B cell (primary cell): ENCODE measurements around the gene GPR176. TPM values are rescaled to one million over a fixed set of nuclear protein-coding genes. Genes with fewer than 3 reads are reported as not detected.

ENCODE experiments used
- ATAC-seq: fragments of 200-7000 bp; cut with Tn5 transposase; one replicate; pipeline ENCODE4 v1.10.0; 2021; ENCODE audit warnings: low read depth, mild to moderate bottlenecking, moderate number of reproducible peaks, moderate library complexity
- CTCF ChIA-PET: fragments of 350-600 bp; sonication (Branson Sonifier 250); formaldehyde crosslinking; loops from one replicate; lab custom pipeline; 2021; ENCODE audit warnings: antibody characterized with exemption, inconsistent platforms; lab: Charles Lee
- POLR2A ChIA-PET: fragments of 350-600 bp; sonication (Branson Sonifier 250); formaldehyde crosslinking; loops from one replicate; lab custom pipeline; 2021; ENCODE audit warnings: antibody characterized with exemption; lab: Charles Lee
- DNase-seq: peaks from one replicate; pipeline ENCODE4 v3.0.0; 2013
- H2AFZ ChIP-seq: 2 replicates; pipeline ENCODE4 v1.6.1; 2012; ENCODE audit warnings: mild to moderate bottlenecking, low read depth, low read length; ENCODE audit not compliant: insufficient read depth, poor library complexity, severe bottlenecking
- H3K27ac ChIP-seq, 2 donors: 1 replicate in 1 of 2; 2 replicates in 1 of 2; pipeline ENCODE4 v1.5.1; 2012 to 2013; ENCODE audit warnings: low read length in 2 of 2, mild to moderate bottlenecking in 2 of 2, moderate library complexity in 1 of 2
- H3K27me3 ChIP-seq, 4 experiments: fragments of 200-600 bp in 1 of 4; sonication (generic) in 1 of 4; replicated peaks in 1 of 4; 1 replicate in 2 of 4; 2 replicates in 2 of 4; pipeline versions ENCODE4 v1.6.1 to v1.7.0; 2013 to 2016; ENCODE audit warnings: low read length in 3 of 4, mild to moderate bottlenecking in 2 of 4, mixed read lengths in 1 of 4, moderate library complexity in 1 of 4; ENCODE audit not compliant: insufficient read depth in 4 of 4, control insufficient read depth in 3 of 4; ENCODE audit errors: control extremely low read depth in 1 of 4
- H3K36me3 ChIP-seq, 2 experiments: replicated peaks in 1 of 2; 1 replicate in 1 of 2; 2 replicates in 1 of 2; pipeline versions ENCODE4 v1.6.1 to v1.7.1; 2013; ENCODE audit warnings: low read length in 1 of 2; ENCODE audit not compliant: insufficient read depth in 2 of 2, control insufficient read depth in 1 of 2; ENCODE audit errors: control extremely low read depth in 1 of 2, extremely low read depth in 1 of 2
- H3K4me1 ChIP-seq, 2 donors: fragments of 200-600 bp in 1 of 2; sonication (generic) in 1 of 2; 1 replicate in 1 of 2; 2 replicates in 1 of 2; pipeline versions ENCODE4 v1.5.1 to v1.6.1; 2013 to 2017; ENCODE audit warnings: low read length in 2 of 2; ENCODE audit not compliant: control insufficient read depth in 2 of 2, insufficient read depth in 2 of 2
- H3K4me2 ChIP-seq: replicated peaks from 2 replicates; pipeline ENCODE3; 2012; ENCODE audit warnings: mild to moderate bottlenecking, low read depth, low read length; ENCODE audit not compliant: poor library complexity, severe bottlenecking
- H3K4me3 ChIP-seq, 5 experiments: fragments of 200-600 bp in 1 of 5; sonication (generic) in 1 of 5; 1 replicate in 3 of 5; 2 replicates in 2 of 5; pipeline versions ENCODE4 v1.5.1 to v1.7.0; 2011 to 2016; ENCODE audit warnings: low read length in 4 of 5, mild to moderate bottlenecking in 4 of 5, low read depth in 2 of 5, control low read depth in 1 of 5, moderate library complexity in 1 of 5; ENCODE audit not compliant: insufficient read depth in 1 of 5; ENCODE audit errors: control extremely low read depth in 1 of 5, extremely low read depth in 1 of 5
- H3K79me2 ChIP-seq: fragments of 200-600 bp; sonication (generic); one replicate; pipeline ENCODE4 v1.6.0; 2016; ENCODE audit warnings: low read length; ENCODE audit not compliant: control insufficient read depth, insufficient read depth
- H3K9ac ChIP-seq: fragments of 200-600 bp; sonication (generic); 2 replicates; pipeline ENCODE4 v1.6.1; 2017; ENCODE audit warnings: mild to moderate bottlenecking, low read length, moderate library complexity
- H3K9me3 ChIP-seq, 3 donors: one replicate each; pipeline versions ENCODE4 v1.6.1 to v1.7.1; 2013; ENCODE audit warnings: low read length in 2 of 3; ENCODE audit not compliant: control insufficient read depth in 2 of 3, insufficient read depth in 1 of 3; ENCODE audit errors: control extremely low read depth in 1 of 3
- H4K20me1 ChIP-seq: 2 replicates; pipeline ENCODE4 v1.6.0; 2012; ENCODE audit warnings: mild to moderate bottlenecking, low read length; ENCODE audit not compliant: insufficient read depth, control insufficient read depth, poor library complexity, severe bottlenecking
- H3K27ac Mint-ChIP-seq: one replicate; pipeline ENCODE4 v1.8.0; 2021; ENCODE audit warnings: mixed read lengths
- H3K27me3 Mint-ChIP-seq: one replicate; pipeline ENCODE4 v1.8.0; 2021; ENCODE audit warnings: mixed read lengths
- H3K4me1 Mint-ChIP-seq: one replicate; pipeline ENCODE4 v1.8.0; 2021; ENCODE audit warnings: mixed read lengths
- H3K4me3 Mint-ChIP-seq: one replicate; pipeline ENCODE4 v1.8.0; 2021; ENCODE audit warnings: mixed read lengths
- H3K9me3 Mint-ChIP-seq: one replicate; pipeline ENCODE4 v1.8.0; 2022; ENCODE audit warnings: mixed read lengths; ENCODE audit not compliant: insufficient read depth
- CTCF ChIP-seq: fragments of 200-600 bp; IDR thresholded peaks from one replicate; pipeline ENCODE4 v1.8.0; 2022; ENCODE audit warnings: antibody characterized with exemption, mild to moderate bottlenecking
- EZH2 ChIP-seq: IDR thresholded peaks from 2 replicates; pipeline ENCODE4 v1.6.1; 2012; ENCODE audit warnings: borderline replicate concordance, low read depth, mild to moderate bottlenecking, moderate library complexity, low read length; ENCODE audit not compliant: insufficient read depth, poor library complexity, severe bottlenecking
- WGBS: methylation state at CpG from one replicate; pipeline ENCODE4 v1.1.5; 2013; ENCODE audit warnings: missing lambda C conversion rate; ENCODE audit not compliant: insufficient coverage; 5-methylcytosine and 5-hydroxymethylcytosine counted together
- intact Hi-C: fragments of 100-400 bp; cut with micrococcal nuclease; formaldehyde crosslinking; loops from one replicate; pipeline ENCODE4 v1.10.0; 2022
- polyA plus RNA-seq: library from polyadenylated mRNA; depleted of rRNA; stranded (reverse); fragments of >200 nt; gene quantifications from 2 replicates; pipeline ENCODE4 v1.2.3, GENCODE V29; 2012
- total RNA-seq, 2 donors: library from RNA; stranded (reverse); fragments of 120-200 nt in 1 of 2; gene quantifications; 1 replicate in 1 of 2; 2 replicates in 1 of 2; pipeline versions ENCODE4 v1.2.3 to v1.2.4, GENCODE V29; 2013 to 2022

Gene GPR176
- total and polyA plus RNA-seq, 2 donors (not counting 1 experiment from before 2014, with no cell fraction given) = 0.07 to 0.30 TPM

- Histone ChIP-seq H3K79me2 (no peaks in the 10 kb centered on the region), H3K4me2 (no peak overlapping the region), H2AFZ (no peak overlapping the region), H3K9me3 (no peaks in the 10 kb centered on the region), H3K4me1 (no peaks in the 10 kb centered on the region), H4K20me1 (no peaks in the 10 kb centered on the region), H3K36me3 (no peaks in the 10 kb centered on the region), H3K4me3 (no peak overlapping the region), H3K9ac (no peak overlapping the region), H3K27ac (no peak overlapping the region), H3K27me3 (no peaks in the 10 kb centered on the region)
- Mint-ChIP-seq H3K27me3 (peaks cover 52% of the 10 kb centered on the region), H3K9me3 (no peaks in the 10 kb centered on the region), H3K4me1 (no peaks in the 10 kb centered on the region), H3K4me3 (no peak overlapping the region), H3K27ac (no peak overlapping the region)
- intact Hi-C loops = no loop called here
- no peak for ATAC-seq
- TF ChIP-seq CTCF (no peak), EZH2 (no peak)
- ChIA-PET POLR2A (no interaction called here), CTCF (no interaction called here)
- 89% methylated on average over 4 of the region's 6 CpGs for WGBS
- DNase-seq = no peak
These were observed 91.6 kb downstream of the GPR176 start for GRCh38 chr15:39828374-39828931.

DNA sequence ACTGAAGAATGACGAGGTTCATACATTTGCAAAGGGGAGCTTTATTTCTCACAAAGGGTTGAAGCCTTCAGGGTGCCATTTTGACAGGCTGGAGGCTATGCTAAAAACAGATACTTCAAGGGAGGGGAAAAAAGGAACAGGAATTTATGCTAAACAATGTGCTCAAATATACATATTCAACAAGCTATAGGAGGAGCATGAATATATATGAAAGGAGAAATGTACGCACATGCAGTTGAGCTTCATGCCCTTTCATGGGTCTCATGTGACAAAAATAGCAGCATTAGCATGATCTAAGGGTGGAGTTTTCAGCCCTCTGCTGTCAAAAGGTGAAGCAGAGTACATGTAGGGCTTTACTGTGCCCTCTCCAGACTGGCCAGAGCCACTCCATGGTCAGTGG lies 93.1 kb downstream of the GPR176 start:
- Histone ChIP-seq H3K79me2 (no peaks in the 10 kb centered on the region), H3K27ac (no peak overlapping the region), H3K36me3 (no peaks in the 10 kb centered on the region), H3K4me2 (no peak overlapping the region), H2AFZ (no peak overlapping the region), H3K27me3 (no peaks in the 10 kb centered on the region), H3K9me3 (no peaks in the 10 kb centered on the region), H3K4me3 (no peak overlapping the region), H3K9ac (no peak overlapping the region), H4K20me1 (no peaks in the 10 kb centered on the region), H3K4me1 (no peaks in the 10 kb centered on the region)
- intact Hi-C loops = no loop called here
- no peak for DNase-seq
- no peaks in the 10 kb centered on the region for H3K4me1 Mint-ChIP-seq
- H3K9me3 Mint-ChIP-seq = no peaks in the 10 kb centered on the region
- ATAC-seq = no peak
- no peak overlapping the region for H3K4me3 Mint-ChIP-seq
- no peak overlapping the region for H3K27ac Mint-ChIP-seq
- no peak for TF ChIP-seq CTCF
- no peak for TF ChIP-seq EZH2
- 82% methylated on average over 2 of the region's 2 CpGs for WGBS
- ChIA-PET POLR2A (no interaction called here), CTCF (no interaction called here)
- H3K27me3 Mint-ChIP-seq = peaks cover 47% of the 10 kb centered on the region
